NB4 (cell line): ENCODE results near the gene IL24.

Experiments used
- DNase-seq: peaks from one replicate; pipeline ENCODE4 v3.0.0; 2010; ENCODE audit warnings: low read depth
- H3K4me3 ChIP-seq: one replicate; pipeline ENCODE4 v1.5.1; 2011; ENCODE audit warnings: mild to moderate bottlenecking, low read depth, low read length, moderate library complexity
- CTCF ChIP-seq: IDR thresholded peaks from one replicate; pipeline ENCODE4 v1.5.1; 2012; ENCODE audit warnings: low read depth, low read length
- MAX ChIP-seq: IDR thresholded peaks from 2 replicates; pipeline ENCODE4 v1.6.1; 2011; ENCODE audit warnings: low read depth, low read length
- MYC ChIP-seq: IDR thresholded peaks from 2 replicates; pipeline ENCODE4 v1.6.1; 2011; ENCODE audit warnings: low read depth, low read length
- POLR2A ChIP-seq: IDR thresholded peaks from 2 replicates; pipeline ENCODE4 v1.6.1; 2011; ENCODE audit warnings: mild to moderate bottlenecking; ENCODE audit not compliant: insufficient read length; ENCODE audit errors: extremely low read depth

Gene IL24

GRCh38 chr1:206941766-206942418 is 44.6 kb downstream of the IL24 start:
- TF ChIP-seq CTCF: no peak
- TF ChIP-seq MAX: no peak
- no peak for TF ChIP-seq MYC
- TF ChIP-seq POLR2A: no peak
- H3K4me3 ChIP-seq: no peak overlapping the region
- DNase-seq: no peak

DNA sequence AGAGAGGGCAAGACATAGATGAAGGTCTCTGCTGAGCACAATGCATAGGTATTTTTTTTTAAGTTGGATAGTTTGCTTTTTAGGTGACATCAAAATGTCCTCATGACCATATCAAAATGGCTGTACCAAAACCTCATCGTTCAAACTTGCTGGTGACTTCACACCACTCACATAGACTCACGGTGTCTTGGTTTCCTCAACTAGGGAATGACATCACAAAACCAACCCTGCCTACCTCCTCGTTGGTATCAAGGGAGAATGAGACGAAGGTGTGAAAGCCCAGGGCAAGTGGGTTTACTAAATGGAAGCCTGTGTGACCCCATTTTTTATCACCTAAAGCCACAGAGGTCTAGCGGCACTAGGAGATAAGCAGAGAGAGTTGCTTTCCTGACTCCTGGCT is 47.5 kb downstream of the IL24 start:
- TF ChIP-seq MYC (no peak), CTCF (no peak), MAX (no peak), POLR2A (no peak)
- no peak overlapping the region for H3K4me3 ChIP-seq
- no peak for DNase-seq

GRCh38 chr1:206945779-206946178 is 48.5 kb downstream of the IL24 start:
- H3K4me3 ChIP-seq: no peak overlapping the region
- TF ChIP-seq MYC (no peak), POLR2A (no peak)
- DNase-seq: no peak

DNA sequence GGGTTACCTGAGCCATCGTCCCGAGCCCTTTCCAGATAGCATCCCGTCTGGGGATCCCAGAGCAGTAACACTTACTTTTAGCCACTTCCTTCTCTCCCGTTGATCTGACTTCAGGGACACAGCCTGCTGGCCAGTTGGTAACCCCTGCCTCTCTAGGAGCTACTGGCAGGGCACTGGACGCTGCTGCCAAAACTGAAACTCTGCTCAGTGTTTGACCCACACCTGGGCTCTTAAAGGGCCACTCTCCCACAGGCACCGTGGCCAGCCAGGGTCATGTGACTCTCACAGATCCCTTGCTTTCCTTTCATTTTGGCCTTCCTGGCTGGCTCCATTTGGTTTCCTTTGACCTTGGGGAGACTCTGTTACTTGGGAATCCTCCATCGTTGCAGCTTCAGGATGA is 49.0 kb downstream of the IL24 start, which contains the start of gene PIGR:
Gene PIGR (minus strand): TSS at position 206 of the 400 bp plus-strand sequence. CDS start 5,935 bp downstream, outside the sequence.
- no peak for TF ChIP-seq CTCF
- TF ChIP-seq MYC: no peak
- no peak for TF ChIP-seq POLR2A
- no peak for TF ChIP-seq MAX
- no peak within 1 kb of the TSS for H3K4me3 ChIP-seq
- DNase-seq: no peak

- TF ChIP-seq CTCF: no peak
- TF ChIP-seq MYC: no peak
- no peak for TF ChIP-seq POLR2A
- TF ChIP-seq MAX: no peak
Measured at GRCh38 chr1:206947255-206947654, 50.0 kb downstream of the IL24 start.

DNA sequence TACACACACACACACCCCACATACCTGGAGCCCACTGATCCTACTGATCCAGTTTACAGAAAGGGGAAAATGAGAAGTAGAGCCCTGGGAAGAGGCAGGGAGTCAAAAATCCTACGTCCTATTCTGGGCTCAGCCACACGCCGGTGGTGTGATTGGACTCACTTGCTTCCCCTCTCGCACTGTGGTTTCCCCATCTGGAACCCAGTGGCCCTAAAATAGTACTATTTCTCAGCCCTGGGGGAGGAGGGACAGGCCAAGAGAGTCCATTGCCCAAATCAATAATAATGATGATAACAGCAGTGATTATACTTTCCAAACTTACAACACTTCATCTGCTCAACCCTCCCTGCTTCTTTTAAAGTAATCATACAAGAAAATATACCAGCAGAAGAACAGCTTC is 52.0 kb downstream of the IL24 start:
- H3K4me3 ChIP-seq: no peak overlapping the region
- TF ChIP-seq POLR2A: no peak
- no peak for TF ChIP-seq MAX
- TF ChIP-seq MYC: no peak
- no peak for TF ChIP-seq CTCF
- no peak for DNase-seq

More at GRCh38 chr1:206947255-206947654, 50.0 kb downstream of the IL24 start:
- no peak overlapping the region for H3K4me3 ChIP-seq
- no peak for DNase-seq
